Femur (tissue), 1 donor: ENCODE data around the gene ZFP69.
A peak's percentile ranks its signal among the peaks of the same experiment; 100 is the strongest.
"Not testable (repeated sequence)": the region's sequence is repeated elsewhere in the genome, so short reads cannot be mapped to it uniquely, and the experiment has no call there.

ENCODE experiments used
- DNase-seq: peaks from one replicate; pipeline ENCODE4 v3.0.0-alpha.2; 2017

Gene ZFP69

DNA sequence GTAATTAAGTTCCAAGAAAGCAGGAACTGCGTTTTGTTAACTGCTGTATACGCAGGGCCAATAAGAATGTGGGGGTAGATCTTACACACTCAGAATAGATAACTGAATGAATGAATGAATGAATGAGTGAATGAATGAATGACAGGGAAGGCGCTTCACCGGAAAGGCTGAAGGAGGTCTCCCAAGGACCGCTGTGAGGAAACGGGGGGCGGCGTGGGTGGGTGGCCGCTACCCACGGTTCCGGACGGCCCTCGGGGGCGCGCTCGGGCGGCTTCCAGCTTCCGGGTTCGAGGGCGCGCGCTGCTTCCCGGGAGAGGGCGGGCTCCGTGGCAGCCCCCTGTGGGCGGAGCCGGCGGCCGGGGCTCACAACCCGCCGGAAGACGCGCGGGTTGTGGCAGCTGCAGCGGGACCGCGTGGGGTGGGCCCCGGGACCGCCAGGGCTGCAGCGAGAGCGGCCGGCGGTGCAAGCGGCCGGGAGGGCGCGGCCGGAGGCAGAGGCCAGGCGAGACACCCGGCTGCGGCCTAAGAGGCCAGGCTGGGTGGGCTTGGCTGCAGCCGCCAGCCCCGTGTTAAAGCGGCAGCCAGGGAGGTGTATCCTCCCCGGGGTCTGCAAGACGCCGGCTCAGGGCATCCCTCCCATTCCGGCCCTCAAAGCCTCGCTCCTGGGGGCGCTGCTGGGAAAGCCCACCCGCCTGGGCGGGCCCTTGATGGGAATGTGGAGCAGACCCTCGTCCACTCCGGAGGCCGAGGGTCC lies at the start of gene ZFP69:
ZFP69 (plus strand) TSS at position 367 of the 754 bp plus-strand sequence. CDS start 2,072 bp downstream, outside the sequence.
- DNase-seq = peak; percentile 86

- DNase-seq = no peak
Measured at GRCh38 chr1:40431385-40431784, 45.7 kb upstream of the ZFP69 start.

GRCh38 chr1:40432644-40433390 lies 44.3 kb upstream of the ZFP69 start:
- no peak for DNase-seq

- DNase-seq = no peak
Measured at GRCh38 chr1:40435471-40435870, 41.6 kb upstream of the ZFP69 start.

- no peak for DNase-seq
Measured at GRCh38 chr1:40435876-40436275, 41.2 kb upstream of the ZFP69 start.

- no peak for DNase-seq
Measured at GRCh38 chr1:40438391-40439015, 38.6 kb upstream of the ZFP69 start.

- DNase-seq = no peak
Measured at GRCh38 chr1:40439247-40439646, 37.8 kb upstream of the ZFP69 start.

GRCh38 chr1:40449684-40450494 lies 27.2 kb upstream of the ZFP69 start, which contains the start of gene ZFP69B:
TSS of gene ZFP69B (plus strand) at chr1:40450476. CDS start at chr1:40450962, 486 bp downstream.
- peak; percentile 96 for DNase-seq

DNA sequence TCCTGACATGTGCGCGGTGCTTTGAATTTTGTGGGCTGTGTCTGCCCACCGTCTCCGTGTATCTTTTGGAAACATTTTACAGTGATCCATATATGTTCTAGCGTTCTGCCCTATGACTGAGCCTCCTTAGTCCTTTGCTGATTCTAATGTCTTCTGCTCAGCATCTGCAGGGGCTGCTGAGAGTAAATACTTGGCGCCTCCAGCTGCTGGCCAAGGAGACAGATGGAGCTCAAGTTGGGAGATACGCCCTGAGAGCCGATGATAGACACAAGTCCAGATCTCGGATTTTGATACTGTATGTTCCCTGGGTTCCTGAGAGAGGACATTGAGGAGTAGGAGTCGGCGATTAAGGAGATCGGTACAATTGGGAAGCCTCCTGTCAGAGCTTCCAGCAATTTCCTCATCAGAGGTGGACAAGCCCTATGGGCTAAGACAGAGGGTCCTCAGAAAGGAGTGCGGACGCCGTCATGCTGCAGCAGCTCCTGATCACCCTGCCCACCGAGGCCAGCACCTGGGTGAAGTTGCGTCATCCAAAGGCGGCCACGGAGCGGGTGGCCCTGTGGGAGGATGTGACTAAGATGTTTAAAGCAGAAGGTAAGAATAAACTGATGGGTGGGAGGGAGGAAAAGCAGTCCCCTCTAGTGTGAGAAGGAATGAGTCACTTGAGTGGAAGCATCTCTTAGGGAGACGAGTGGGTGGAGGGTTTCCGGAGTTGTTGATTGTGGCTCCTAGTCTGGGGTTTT lies 26.4 kb upstream of the ZFP69 start:
- peak; percentile 36 for DNase-seq

DNA sequence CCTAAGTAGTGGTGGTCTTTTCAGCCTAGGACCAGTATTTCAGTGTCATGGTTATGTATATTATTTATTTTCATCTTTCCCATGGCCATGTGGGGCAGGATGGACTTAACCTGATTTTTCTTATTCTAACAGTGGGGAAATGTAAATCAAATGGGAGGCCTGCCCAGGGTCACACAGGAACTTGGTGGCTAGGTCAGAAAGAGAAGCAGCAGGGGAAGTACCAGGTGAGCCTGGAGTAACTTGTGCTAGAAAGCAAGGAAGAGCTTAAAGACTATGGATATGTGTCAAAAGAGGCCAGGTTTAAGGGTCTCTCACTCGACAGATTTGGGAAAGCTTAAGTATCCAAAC lies 25.9 kb upstream of the ZFP69 start:
- no peak for DNase-seq

DNA sequence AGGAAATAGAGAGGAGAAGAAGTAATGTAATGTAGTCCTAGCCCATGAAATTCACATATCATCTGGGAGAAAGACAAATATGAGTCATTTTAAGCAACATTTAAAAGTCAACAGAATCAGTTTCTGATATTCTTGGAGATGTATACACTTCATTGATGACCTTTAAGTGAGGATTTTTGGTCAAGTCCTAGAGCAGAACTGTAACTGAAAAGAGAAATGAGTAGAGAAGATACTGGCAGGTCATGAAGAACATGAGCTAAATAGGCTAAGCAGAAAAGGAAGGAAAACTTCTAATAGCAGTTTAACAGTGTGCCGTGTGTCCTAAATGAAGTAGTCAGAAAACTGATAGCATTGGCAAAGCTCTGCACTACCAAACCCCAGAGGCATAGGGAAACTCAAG lies 22.2 kb upstream of the ZFP69 start:
- no peak for DNase-seq

DNA sequence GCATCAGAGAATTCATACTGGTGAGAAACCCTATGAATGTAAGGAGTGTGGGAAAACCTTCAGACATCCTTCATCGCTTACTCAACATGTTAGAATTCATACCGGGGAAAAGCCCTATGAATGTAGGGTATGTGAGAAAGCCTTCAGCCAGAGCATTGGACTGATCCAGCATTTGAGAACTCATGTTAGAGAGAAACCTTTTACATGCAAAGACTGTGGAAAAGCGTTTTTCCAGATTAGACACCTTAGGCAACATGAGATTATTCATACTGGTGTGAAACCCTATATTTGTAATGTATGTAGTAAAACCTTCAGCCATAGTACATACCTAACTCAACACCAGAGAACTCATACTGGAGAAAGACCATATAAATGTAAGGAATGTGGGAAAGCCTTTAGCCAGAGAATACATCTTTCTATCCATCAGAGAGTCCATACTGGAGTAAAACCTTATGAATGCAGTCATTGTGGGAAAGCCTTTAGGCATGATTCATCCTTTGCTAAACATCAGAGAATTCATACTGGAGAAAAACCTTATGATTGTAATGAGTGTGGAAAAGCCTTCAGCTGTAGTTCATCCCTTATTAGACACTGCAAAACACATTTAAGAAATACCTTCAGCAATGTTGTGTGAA lies 14.0 kb upstream of the ZFP69 start:
- no peak for DNase-seq

DNA sequence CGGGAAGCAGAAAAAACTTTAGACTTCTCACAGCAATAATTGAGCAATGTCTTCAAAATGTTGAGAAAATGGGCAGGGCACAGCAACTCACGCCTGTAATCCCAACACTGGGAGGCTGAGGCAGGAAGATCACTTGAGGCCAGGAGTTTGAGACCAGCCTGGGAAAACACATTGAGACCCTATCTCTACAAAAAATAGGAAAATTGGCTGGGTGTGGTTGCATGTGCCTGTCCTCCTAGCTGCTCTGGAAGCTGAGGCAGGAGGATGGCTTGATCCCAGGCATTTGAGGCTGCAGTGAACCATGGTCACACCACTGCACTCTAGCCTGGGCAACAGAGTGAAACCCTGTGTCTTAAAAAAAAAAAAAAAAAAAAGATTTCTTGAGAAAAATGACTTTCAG lies 7.8 kb upstream of the ZFP69 start:
- DNase-seq = no peak

DNA sequence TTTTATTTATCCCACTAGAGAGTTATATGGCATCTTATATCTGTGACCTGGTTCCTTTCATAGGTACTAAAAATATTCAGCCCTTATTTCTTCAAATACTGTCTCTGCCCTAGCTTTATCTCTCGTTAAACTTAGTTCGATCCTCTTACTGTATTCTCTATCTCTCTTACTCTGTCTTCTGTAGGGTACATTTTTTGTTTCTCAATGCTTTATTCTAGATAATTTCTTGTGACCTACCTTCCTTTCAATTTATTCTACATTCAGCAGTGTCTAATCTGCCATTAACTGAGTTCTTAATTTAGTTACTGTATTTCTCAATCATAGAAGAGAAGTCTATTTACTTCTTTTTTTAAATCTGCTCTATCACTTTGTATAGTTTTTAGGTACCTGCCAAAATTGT lies 1.8 kb upstream of the ZFP69 start:
- DNase-seq = no peak

DNA sequence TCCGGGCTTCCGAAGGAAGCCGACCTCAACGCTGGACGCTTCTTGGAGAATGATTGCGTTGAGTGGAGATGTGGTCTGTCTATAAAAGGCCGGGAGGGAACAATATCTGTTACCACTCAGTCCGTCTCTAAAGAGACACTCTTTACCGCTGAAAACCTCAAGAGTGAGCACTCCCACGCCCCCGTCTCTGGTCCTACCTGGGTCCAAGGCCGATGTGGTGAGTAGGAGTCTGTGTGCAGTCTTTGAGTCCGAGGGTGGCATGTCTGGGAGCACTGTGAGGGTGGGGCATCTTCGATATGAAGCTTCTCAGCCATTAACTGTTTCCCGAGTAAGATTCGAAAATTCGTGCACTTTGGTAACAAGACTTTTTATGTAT lies 576 bp downstream of the ZFP69 start:
- DNase-seq = peak; percentile 44

- no peak for DNase-seq
Measured at GRCh38 chr1:40478276-40478675, 1.2 kb downstream of the ZFP69 start.

GRCh38 chr1:40479156-40479555 lies 2.1 kb downstream of the ZFP69 start:
- no peak for DNase-seq

DNA sequence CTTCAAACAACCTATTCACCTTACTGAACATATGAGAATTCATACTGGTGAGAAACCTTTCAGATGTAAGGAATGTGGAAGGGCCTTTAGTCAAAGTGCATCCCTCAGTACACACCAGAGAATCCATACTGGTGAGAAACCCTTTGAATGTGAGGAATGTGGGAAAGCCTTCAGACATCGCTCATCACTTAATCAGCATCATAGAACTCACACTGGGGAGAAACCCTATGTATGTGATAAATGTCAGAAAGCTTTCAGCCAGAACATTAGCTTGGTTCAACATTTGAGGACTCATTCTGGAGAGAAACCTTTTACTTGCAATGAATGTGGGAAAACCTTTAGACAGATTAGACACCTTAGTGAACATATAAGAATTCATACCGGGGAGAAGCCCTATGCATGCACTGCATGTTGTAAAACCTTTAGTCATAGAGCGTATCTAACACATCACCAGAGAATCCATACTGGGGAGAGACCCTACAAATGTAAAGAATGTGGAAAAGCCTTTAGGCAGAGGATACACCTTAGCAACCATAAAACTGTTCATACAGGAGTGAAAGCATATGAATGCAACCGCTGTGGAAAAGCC lies 18.3 kb downstream of the ZFP69 start:
- no peak for DNase-seq

- not testable (repeated sequence) for DNase-seq
Measured at GRCh38 chr1:40502651-40503050, 25.6 kb downstream of the ZFP69 start.

DNA sequence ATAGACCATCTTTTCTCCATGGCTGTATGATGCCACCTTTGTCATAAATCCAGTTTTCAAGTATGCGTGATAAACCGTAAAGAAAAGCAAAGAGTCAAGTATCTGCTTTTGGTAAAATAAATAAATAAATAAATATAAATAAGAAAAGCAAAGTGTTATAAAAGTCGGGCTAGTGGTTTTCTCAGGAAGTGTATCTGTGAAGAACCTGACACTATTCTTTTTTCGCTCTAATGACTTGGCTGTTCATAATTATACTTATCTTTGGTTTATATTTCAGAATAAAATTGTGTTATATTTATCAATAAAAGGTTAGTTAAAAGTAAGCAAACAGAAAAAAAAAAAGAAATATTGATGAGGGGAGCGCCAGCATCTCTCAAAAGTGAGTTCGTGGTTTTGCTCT lies 30.9 kb downstream of the ZFP69 start:
- no peak for DNase-seq
